ENCODE measurements around the gene NDRG3.

The NDRG3 gene

DNA sequence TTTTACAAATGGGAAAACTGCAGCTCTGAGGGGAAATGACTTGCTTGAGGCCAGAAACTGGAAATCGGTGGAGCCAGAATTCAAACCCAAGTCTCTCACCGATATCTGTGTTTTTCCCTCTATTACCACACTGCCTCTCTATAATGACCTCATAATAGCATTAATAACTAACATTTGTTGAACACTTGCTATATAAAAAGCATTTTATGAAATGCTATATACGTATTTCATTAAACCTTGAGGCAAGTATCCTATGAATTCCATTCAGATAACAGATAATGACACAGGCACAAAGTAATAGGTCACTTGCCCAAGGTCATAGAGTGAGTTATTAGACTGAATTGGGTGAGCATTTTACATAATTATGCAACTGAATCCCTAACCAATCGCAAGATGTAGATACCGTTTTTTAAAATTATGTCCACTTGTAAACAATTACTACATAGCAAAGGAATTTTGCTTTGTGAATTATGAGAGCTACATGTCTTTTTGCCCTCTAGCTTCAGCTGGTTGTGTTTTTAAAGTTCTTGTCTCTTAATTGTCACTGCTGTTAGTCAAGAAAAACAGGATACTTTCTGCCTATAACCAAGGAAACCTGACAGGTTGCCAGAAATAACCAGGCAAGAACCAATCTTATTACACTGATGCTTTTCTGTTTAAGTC lies 23.0 kb upstream of the NDRG3 start:
- FAIRE-seq (no peak), DNase-seq (ENCODE audit: insufficient read length, low spot score) (no peak)

DNA sequence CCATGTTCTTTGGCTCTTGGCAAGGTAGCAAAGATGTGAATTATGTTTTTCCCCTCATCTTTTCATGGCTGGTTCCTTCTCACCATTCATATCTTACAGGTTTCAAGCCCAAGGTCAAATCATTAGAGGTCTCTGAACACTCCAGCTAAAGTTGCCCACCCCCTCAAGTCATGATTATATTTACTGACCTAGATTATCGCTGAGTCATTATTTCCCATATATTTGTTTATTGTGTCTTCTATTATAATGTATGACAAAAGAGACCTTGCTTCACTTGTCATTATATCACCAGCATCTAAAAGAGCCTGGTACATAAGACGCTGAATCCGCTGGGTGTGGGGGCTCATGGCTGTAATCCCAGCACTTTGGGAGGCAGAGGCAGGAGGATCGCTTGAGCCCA lies 15.2 kb upstream of the NDRG3 start:
- DNase-seq (ENCODE audit: insufficient read length, low spot score) (no peak), FAIRE-seq (no peak)

DNA sequence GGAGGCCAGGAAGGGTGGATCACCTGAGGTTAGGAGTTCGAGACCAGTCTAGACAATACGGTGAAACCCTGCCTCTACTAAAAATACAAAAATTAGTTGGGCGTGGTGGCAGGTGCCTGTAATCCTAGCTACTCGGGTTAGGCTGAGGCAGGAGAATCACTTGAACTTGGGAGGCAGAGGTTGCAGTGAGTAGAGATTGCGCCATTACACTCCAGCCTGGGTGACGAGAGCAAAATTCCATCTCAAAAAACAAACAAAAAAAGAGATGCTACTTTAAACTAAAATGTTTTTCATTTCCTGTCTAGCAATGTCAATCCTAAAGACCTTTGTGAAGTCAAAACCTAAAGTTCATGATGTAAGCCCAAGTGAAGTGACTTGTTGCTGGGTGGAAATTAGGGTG lies 14.8 kb upstream of the NDRG3 start:
- DNase-seq (ENCODE audit: insufficient read length, low spot score) (no peak), FAIRE-seq (no peak)

DNA sequence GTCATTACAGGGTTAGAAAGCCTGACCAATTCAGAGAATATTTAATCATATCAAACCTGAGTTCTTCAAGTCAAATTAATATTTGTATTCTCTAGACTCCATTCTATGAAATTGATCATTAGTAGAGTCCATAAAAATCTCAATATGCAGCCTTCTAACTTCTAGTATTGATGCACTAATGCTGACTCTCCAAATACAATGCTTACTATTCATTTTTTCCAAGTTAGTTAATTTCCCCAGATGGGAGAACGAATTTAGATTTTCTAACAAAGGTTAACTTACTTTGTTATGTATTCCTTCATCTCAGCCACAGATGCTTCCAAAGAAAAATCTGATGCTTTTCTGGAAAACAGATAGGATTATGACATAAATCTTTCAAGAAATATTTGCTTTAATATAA lies 12.4 kb upstream of the NDRG3 start:
- FAIRE-seq (peak; percentile 64), DNase-seq (ENCODE audit: insufficient read length, low spot score) (no peak)

DNA sequence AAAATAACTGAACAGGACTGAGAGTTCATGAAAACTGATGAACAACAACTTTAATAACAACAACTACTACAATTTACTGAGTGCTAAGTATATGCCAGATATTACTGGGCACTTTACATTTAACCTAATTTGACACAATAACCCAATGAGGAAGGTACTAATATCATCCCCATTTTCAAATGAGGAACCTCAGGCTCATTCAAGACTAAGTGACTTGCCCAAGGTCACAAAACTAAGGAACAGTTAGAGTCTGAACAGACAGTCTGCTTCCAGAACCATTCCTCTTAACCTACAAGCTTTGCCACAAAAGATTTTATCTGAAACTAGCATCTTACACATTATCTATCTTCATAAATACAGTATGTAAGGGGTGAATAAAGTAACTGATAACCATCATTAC lies 10.6 kb upstream of the NDRG3 start:
- DNase-seq (ENCODE audit: insufficient read length, low spot score), result no peak
- no peak for FAIRE-seq

DNA sequence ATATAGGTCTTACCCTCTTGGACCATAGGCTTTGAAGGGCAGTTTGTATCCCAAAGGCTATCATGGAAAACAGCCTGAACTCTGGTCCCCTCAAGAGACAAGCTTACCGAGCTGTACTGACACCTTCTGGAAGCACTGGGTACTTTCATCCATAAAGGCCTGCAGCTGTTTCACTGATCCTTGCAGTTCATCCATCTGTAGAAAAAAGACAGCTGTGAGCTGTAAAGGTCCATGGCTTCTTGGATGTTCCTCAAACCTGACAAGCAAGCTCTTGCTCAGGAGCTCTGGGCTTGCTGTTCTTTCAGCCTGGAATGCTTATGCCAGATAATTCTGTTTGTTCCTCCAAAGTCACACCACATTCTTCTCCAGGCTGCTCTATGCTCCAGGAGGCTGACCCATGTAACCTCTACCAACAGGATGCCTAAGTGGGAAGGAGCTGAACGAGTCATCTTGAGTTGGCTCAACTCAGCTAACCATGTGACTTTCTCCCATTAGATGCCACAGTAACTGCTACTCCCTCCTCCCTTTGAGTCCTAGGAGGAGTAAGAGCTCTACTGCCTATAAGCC lies 8.8 kb upstream of the NDRG3 start:
- no peak for DNase-seq (ENCODE audit: insufficient read length, low spot score)
- FAIRE-seq, result peak; percentile 74

DNA sequence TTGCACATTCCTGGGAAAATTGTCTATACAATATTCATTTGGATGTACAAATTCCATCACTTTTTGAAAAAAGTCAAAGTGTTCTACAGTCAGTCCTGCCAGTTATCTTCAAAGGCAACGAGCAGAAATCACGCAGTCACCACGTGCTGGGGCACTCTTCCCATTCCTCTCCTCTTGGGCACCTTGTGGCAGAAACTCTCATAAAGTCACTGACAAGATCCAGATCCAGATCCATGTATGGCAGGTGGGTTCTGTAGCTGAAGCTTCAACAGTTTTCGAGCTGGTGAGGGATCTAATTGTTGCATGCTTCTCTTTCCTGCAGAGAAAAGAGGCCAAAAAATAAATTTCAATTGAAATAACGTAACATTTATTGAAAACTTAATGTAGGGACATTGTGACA lies 6.7 kb upstream of the NDRG3 start:
- FAIRE-seq (no peak), DNase-seq (ENCODE audit: insufficient read length, low spot score) (no peak)

DNA sequence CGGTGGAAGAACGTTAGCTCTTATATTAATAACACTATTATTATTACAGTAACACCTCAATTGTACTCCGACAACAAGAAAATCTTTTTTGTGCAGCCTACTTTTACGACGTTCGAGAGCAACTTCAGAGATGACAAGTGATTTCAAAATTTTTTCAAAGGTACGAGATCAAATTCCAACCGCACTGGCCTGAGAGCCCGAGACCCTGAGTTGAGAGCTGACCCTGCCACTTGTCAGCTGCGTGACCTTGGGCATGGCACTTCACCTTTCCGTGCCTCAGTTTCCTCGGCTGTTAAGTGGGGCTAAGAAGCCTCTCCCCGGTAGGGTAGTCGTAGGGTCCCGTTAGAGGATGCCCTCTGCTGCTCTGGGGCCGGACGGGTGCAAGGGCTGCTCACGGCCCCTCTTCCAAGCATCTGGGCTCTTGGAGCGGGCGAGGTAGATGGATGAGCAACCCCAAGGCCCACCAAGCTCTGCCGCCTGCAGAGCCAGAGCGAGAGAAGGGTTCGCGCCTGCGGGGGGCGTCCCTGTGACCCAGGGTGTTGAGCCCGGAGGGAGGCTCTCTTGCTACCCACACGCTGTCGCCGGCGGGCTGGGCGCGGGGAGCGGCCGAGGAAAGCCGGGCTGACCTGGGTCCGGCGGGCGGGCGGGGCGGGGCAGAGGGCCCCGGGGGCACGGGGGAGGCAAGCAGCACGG lies 510 bp downstream of the NDRG3 start:
- no peak for FAIRE-seq
- DNase-seq (ENCODE audit: insufficient read length, low spot score), result no peak

DNA sequence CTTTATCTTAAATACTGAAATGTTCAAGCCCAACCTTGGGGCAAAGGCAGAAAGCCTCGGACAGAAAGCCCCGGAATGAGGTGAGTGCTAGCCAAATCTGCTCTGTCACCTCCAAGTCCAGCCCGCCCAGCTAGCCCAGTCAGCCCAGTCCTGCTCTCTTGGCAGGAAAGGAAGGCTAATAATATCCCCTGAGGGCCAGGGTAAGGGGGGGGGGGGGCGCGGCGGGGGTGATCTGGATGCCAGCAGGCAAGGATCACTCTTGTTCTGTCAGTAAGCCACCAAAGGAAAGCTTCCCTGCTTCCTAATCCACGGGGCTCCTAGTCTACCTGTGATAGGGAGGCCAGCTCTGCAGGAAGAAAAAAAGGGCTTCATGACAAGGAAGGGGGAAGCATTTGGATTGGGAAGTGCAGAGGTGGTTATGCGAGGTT lies 1.1 kb downstream of the NDRG3 start:
- DNase-seq (ENCODE audit: insufficient read length, low spot score), result no peak

DNA sequence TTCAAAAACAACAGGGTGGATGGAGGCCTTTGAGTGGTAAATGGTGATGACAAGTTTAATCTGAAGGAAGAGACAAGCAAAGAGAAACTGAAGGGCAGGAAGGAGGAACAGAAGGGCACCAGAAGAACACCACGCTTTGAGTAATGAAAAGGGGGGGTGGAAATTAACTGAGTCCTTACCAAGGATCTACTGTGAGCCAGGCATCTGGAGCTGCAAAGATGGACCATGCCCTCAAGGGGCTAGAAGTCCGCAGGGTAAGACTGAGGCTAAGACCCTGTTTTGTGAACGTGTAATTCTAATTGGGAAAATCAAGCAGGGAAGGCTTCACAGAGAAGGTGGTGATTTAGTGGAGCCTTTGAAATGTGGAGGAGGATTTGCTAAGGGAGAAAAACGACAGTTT lies 1.6 kb downstream of the NDRG3 start:
- no peak for DNase-seq (ENCODE audit: insufficient read length, low spot score)

More for the DNA sequence above, 1.1 kb downstream of the NDRG3 start:
- FAIRE-seq, result no peak

DNA sequence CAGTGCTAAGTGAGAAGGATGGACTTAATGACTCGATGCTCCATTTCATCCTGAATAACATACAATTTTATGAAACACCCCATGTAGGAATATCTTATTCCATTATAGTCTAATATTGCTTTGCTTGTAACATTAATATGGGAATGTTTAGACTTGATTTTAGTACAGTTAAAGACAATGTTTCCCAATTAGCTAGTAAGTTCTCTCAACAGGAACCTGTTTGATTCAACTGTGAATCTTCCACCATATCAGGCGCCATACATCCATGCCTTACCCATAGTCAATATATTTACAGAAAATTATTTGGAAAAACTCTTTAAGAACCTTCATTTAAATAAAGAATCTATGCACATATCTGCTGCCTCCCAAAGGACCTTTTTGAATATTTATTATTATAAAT lies 3.3 kb downstream of the NDRG3 start:
- FAIRE-seq (no peak), DNase-seq (ENCODE audit: insufficient read length, low spot score) (no peak)

More for the DNA sequence above, 1.6 kb downstream of the NDRG3 start:
- FAIRE-seq, result no peak

DNA sequence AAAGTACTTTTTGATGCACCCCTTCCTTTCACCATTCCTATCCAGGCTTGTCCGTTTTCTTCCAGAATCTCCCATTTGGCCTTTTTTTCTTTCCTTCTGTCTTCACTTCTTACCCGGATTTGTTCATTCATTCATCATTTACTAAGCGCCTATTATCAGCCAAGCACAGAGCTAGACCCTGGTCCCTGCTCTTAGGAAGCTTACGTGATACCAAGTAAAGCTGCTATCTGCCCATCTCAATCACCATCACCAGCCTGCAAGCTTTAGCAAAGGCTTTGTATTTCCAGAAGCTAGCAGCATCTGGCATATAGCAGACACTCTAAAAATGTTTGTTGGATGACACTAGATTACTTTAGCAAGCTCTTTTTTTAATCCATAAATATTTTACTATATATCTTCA lies 4.8 kb downstream of the NDRG3 start:
- DNase-seq (ENCODE audit: insufficient read length, low spot score) (no peak), FAIRE-seq (no peak)

DNA sequence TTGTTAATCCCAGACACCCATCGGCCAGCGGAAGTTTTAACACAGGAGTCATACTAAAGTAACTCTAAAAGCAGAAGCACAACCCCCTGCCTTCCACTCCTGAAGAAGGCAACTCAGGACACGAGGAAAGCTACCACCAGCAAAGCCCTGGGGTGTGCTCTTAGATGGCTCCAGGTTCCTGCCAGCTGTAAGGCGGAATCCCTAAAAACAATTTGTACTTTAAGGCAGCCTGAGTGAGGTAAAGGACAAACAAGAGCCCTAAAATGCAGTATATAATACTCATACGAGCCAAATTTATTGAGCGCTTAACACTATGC lies 8.7 kb downstream of the NDRG3 start:
- no peak for DNase-seq (ENCODE audit: insufficient read length, low spot score)
- no peak for FAIRE-seq

DNA sequence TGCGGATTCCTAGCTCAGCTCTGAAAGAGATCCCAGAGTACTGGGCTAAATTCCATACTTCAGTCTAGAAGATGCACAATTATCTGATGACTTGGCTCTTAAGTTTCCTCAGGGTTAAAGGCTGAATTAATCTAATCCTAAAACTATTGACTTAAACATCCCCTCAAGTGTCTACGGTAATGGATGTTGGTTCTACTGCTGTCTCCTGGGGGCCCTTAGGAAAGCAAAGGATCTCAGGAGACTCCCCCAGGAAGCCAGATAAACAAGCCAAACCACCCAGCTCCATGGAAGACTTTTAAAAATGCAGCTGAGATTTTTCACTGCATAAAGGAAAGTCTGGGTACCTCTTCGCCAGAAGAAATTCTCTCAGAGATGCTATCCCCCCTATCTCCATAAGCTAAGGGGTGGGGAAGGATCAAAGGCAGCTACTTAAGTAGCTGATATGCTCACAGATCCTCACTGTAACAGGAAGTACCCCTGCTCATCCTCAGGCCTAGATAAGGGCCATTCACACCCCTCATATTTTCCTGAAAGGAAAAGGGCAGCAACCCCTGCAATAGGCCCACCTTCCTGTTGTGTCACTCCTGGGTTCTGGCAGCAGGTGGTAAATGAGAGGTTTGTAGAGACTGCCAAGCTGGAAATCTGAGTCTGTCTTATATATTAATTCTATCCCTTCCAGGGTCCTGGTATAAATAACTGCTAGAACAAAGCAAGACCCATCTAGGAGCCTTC lies 9.3 kb downstream of the NDRG3 start:
- FAIRE-seq, result no peak
- DNase-seq (ENCODE audit: insufficient read length, low spot score), result no peak

DNA sequence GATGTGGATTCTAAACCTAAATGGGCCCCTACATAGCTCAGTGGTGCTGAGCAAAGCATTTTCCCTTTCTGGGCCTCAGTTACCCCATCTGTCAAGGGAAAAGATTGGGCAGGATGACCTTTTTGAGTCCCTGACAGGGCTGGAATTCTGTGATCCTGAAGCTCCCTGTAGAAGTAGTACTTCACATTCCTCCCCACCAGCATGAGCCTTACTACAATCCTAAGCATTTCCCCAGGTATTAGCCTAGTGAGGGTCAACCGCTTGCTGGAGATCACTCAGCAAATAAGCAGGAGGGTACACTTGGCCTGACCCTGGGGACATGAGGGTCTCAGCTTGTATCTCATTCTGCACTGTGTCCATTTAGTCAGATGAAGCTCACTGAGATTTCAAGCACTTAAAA lies 13.4 kb downstream of the NDRG3 start:
- DNase-seq (ENCODE audit: insufficient read length, low spot score), result no peak
- FAIRE-seq, result no peak

DNA sequence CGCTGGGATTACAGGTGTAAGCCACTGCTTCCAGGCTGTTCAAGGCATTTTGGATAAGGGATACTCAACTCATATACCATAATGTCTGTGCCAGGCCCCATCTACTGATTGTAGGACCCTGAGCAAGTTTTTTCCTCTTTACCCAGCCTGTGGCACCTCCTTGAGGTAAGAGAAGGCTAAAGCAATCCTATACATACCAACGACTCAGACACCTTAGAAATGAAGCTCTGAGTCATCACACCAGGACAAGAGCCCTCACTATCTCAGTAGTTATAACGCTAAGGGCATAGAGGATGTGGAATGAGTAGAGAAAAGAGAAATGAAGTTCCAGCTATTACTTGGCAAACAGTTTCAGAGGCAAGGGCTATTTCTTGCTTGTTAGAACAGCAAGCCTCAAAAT lies 16.9 kb downstream of the NDRG3 start:
- FAIRE-seq (no peak), DNase-seq (ENCODE audit: insufficient read length, low spot score) (no peak)

DNA sequence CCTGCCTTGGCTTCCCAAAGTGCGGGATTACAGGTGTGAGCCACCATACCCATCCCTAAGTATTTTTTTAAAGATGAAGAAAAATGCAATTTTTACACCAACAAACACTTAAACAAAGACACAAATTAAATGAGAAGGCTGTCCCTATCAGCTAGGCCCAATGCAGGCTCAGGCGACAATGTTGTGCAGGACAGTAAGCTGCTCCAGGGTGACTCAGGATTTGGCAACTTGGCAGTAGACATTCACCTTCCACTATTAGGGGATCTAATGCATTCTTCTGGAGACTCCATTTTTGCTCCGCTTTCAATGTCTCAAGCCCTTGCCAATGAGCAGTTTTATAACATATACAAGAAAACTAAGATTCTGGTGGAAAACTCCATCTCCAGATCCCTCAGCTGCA lies 19.7 kb downstream of the NDRG3 start:
- no peak for FAIRE-seq
- no peak for DNase-seq (ENCODE audit: insufficient read length, low spot score)

DNA sequence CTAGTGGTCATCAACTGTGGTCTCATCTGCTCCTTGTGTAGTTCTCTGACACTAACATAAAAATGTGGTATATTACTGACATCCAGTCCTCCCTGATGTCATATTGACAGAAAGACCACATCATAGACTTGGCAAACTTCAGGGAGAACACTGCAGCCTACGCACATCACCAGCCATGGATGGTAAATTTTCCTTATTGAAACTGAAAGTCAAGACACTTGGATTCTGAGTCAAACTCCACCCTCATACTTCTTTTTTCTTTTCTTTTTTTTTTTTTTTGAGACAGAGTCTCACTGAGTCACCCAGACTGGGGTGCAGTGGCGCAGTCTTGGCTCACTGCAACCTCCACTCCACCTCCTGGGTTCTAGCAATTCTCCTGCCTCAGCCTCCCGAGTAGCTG lies 25.4 kb downstream of the NDRG3 start:
- FAIRE-seq (no peak), DNase-seq (ENCODE audit: insufficient read length, low spot score) (no peak)

DNA sequence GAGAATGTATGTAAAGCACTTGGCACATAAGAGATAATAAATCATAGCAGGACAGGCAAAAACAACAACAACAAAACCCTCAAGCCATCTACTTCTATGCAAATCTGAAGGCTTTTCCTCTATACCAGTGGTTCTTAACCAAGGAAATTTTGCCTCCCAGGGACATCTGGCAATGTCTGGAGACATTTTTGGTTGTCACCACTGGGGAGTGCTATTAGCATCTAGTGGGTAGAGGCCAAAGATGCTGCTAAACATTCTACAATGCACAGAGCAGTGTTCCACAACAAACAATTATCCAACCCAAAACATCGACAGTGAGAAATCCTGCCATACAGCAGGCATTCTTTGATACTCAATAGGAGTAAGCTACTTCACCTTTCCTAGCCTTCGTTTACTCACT lies 28.2 kb downstream of the NDRG3 start:
- DNase-seq (ENCODE audit: insufficient read length, low spot score), result no peak
- no peak for FAIRE-seq

DNA sequence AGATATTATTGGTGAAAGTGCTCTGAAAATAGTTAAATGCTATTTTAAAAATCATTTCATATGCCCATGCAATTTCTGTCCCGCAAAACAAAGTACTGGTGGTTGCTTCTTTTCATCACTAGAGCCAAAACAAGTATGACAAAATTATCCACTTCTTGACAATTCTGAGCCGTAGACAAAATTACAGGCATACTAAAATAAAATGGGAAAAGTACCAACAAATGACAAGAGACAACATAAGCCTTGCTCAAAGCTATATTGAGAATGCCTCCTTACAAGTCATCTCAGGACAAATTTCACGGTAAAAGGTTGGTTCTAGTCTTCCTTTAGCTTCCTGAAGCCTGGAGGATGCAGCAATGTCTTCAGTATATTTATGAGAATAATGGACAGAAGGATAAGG lies 28.9 kb downstream of the NDRG3 start:
- FAIRE-seq (no peak), DNase-seq (ENCODE audit: insufficient read length, low spot score) (no peak)

DNA sequence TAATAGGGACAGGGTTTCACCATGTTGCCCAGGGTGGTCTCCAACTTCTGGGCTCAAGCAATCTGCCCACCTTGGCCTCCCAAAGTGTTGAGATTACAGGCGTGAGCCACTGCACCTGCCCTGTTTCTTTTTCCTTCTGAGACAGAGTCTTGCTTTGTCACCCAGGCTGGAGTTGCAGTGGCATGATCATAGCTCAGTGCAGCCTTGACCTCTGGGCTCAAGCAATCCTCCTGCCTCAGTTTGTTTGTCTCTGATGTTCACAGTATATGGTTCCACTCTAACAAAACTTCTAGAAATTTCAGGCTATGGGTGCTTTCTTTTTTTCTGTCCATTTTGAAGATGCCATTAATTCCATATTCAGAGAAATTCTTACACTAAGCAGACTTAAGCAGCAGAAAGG lies 33.1 kb downstream of the NDRG3 start:
- FAIRE-seq (no peak), DNase-seq (ENCODE audit: insufficient read length, low spot score) (no peak)

DNA sequence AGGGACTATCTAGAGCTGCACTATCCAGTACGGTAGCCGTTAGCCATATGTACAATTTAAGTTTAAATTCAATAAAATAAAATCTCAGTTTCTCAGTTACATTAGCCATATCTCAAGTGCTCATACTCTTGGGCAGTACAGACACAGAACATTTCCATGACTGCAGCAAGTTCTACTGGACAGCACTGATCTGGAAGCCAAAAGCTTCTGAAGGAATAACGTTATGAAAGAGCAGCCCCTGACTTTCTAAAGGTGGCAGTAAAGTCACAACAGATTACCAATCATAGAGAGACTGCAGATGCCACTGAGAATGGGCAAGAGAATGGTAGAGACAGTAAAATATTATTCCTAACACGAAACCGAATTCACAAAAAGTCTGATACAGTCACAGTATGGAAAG lies 36.8 kb downstream of the NDRG3 start:
- FAIRE-seq, result no peak
- no peak for DNase-seq (ENCODE audit: insufficient read length, low spot score)
